ENCODE results near the gene CDH12.

Gene CDH12

GRCh38 chr5:21882074-21882745, 970.9 kb downstream of the CDH12 start:
- no peak for TF ChIP-seq GATA1 (IDR thresholded peaks at IDR 0.05; ENCODE audit: low read depth, low read length)
- TF ChIP-seq POLR2A (IDR thresholded peaks at IDR 0.05; ENCODE audit: low read length), result no peak
- no peak for DNase-seq

GRCh38 chr5:21880164-21880563, 973.0 kb downstream of the CDH12 start:
- DNase-seq, result no peak
- TF ChIP-seq GATA1 (IDR thresholded peaks at IDR 0.05; ENCODE audit: low read depth, low read length), result no peak
- TF ChIP-seq POLR2A (IDR thresholded peaks at IDR 0.05; ENCODE audit: low read length), result no peak

GRCh38 chr5:21862986-21863385, 990.2 kb downstream of the CDH12 start:
- no peak for TF ChIP-seq GATA1 (IDR thresholded peaks at IDR 0.05; ENCODE audit: low read depth, low read length)
- no peak for TF ChIP-seq POLR2A (IDR thresholded peaks at IDR 0.05; ENCODE audit: low read length)
- no peak for DNase-seq

GRCh38 chr5:21858441-21858840, 994.7 kb downstream of the CDH12 start:
- TF ChIP-seq GATA1 (IDR thresholded peaks at IDR 0.05; ENCODE audit: low read depth, low read length) (no peak), POLR2A (IDR thresholded peaks at IDR 0.05; ENCODE audit: low read length) (no peak)
- DNase-seq, result no peak

- TF ChIP-seq POLR2A (IDR thresholded peaks at IDR 0.05; ENCODE audit: low read length) (no peak), GATA1 (IDR thresholded peaks at IDR 0.05; ENCODE audit: low read depth, low read length) (no peak)
- no peak for DNase-seq
Measured at GRCh38 chr5:21856987-21857386, 996.2 kb downstream of the CDH12 start.

GRCh38 chr5:21847300-21847699, 1005.8 kb downstream of the CDH12 start:
- TF ChIP-seq POLR2A (IDR thresholded peaks at IDR 0.05; ENCODE audit: low read length) (no peak), GATA1 (IDR thresholded peaks at IDR 0.05; ENCODE audit: low read depth, low read length) (no peak)
- no peak for DNase-seq

- no peak for DNase-seq
- TF ChIP-seq POLR2A (IDR thresholded peaks at IDR 0.05; ENCODE audit: low read length), result no peak
- TF ChIP-seq GATA1 (IDR thresholded peaks at IDR 0.05; ENCODE audit: low read depth, low read length), result no peak
Measured at GRCh38 chr5:21844960-21845359, 1008.2 kb downstream of the CDH12 start.

- peak in 1 of 2 experiments; percentile 30 for DNase-seq
- TF ChIP-seq GATA1 (IDR thresholded peaks at IDR 0.05; ENCODE audit: low read depth, low read length) (no peak), POLR2A (IDR thresholded peaks at IDR 0.05; ENCODE audit: low read length) (no peak)
Measured at GRCh38 chr5:21834863-21835262, 1018.3 kb downstream of the CDH12 start.

- DNase-seq, result no peak
- TF ChIP-seq GATA1 (IDR thresholded peaks at IDR 0.05; ENCODE audit: low read depth, low read length), result no peak
- TF ChIP-seq POLR2A (IDR thresholded peaks at IDR 0.05; ENCODE audit: low read length), result no peak
Measured at GRCh38 chr5:21831145-21831787, 1021.9 kb downstream of the CDH12 start.

GRCh38 chr5:21826884-21827283, 1026.3 kb downstream of the CDH12 start:
- no peak for DNase-seq
- TF ChIP-seq GATA1 (IDR thresholded peaks at IDR 0.05; ENCODE audit: low read depth, low read length) (no peak), POLR2A (IDR thresholded peaks at IDR 0.05; ENCODE audit: low read length) (no peak)

GRCh38 chr5:21823588-21823987, 1029.6 kb downstream of the CDH12 start:
- DNase-seq, result no peak
- no peak for TF ChIP-seq GATA1 (IDR thresholded peaks at IDR 0.05; ENCODE audit: low read depth, low read length)
- TF ChIP-seq POLR2A (IDR thresholded peaks at IDR 0.05; ENCODE audit: low read length), result no peak

- no peak for DNase-seq
- TF ChIP-seq GATA1 (IDR thresholded peaks at IDR 0.05; ENCODE audit: low read depth, low read length), result no peak
- no peak for TF ChIP-seq POLR2A (IDR thresholded peaks at IDR 0.05; ENCODE audit: low read length)
Measured at GRCh38 chr5:21823076-21823574, 1030.0 kb downstream of the CDH12 start.

GRCh38 chr5:21820527-21820926, 1032.6 kb downstream of the CDH12 start:
- no peak for TF ChIP-seq GATA1 (IDR thresholded peaks at IDR 0.05; ENCODE audit: low read depth, low read length)
- TF ChIP-seq POLR2A (IDR thresholded peaks at IDR 0.05; ENCODE audit: low read length), result no peak
- DNase-seq, result no peak

GRCh38 chr5:21818370-21818720, 1034.8 kb downstream of the CDH12 start:
- TF ChIP-seq GATA1 (IDR thresholded peaks at IDR 0.05; ENCODE audit: low read depth, low read length) (no peak), POLR2A (IDR thresholded peaks at IDR 0.05; ENCODE audit: low read length) (no peak)
- no peak for DNase-seq

Measured in erythroblast (primary cell).